ENCODE data around the gene PARD3B. TPM values are rescaled to one million over a fixed set of nuclear protein-coding genes. Genes with fewer than 3 reads are reported as not detected.

Gene PARD3B
- total RNA-seq, 2 donors from 2014 or later, result 15.0 to 17.8 TPM

DNA sequence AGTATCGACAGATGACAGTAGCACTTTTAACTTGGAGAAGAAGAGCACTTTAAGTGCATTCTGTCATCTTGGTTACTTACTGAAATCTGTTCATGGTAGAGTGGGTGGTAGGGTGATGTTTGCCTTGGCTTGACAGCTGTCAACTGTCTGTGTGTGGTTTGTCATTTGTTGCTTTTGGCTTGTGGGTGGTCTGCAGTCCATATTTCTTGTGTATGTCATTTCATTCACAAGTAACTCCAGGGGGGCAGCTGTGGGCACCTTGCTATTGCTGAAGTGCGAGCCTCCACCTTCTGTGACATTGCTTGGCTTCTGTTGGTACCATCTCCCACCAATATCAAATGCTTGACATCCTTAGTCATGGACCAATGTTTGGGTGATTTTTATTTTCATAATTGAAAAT lies 825.5 kb downstream of the PARD3B start:
- H3K27me3 ChIP-seq, result no peaks in the 10 kb centered on the region
- intact Hi-C loops (cut with DNase I), result no loop called here
- TF ChIP-seq, protein P1, sequence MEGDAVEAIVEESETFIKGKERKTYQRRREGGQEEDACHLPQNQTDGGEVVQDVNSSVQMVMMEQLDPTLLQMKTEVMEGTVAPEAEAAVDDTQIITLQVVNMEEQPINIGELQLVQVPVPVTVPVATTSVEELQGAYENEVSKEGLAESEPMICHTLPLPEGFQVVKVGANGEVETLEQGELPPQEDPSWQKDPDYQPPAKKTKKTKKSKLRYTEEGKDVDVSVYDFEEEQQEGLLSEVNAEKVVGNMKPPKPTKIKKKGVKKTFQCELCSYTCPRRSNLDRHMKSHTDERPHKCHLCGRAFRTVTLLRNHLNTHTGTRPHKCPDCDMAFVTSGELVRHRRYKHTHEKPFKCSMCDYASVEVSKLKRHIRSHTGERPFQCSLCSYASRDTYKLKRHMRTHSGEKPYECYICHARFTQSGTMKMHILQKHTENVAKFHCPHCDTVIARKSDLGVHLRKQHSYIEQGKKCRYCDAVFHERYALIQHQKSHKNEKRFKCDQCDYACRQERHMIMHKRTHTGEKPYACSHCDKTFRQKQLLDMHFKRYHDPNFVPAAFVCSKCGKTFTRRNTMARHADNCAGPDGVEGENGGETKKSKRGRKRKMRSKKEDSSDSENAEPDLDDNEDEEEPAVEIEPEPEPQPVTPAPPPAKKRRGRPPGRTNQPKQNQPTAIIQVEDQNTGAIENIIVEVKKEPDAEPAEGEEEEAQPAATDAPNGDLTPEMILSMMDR (IDR thresholded peaks at IDR 0.05), result no peak
- no peak for TF ChIP-seq POLR2A (IDR thresholded peaks at IDR 0.05)
- ATAC-seq (no peak), DNase-seq (no peak)
- no peak overlapping the region for H3K27ac ChIP-seq
- no peak overlapping the region for H3K4me3 ChIP-seq
- WGBS, 2 donors, result 94 to 98% methylated on average over 2 of the region's 2 CpGs
- H3K4me1 ChIP-seq, result no peaks in the 10 kb centered on the region
- H3K36me3 ChIP-seq (replicated peaks in 1 of 2; ENCODE audit: insufficient read depth in 1 of 2, low read depth in 2 of 2), result no peaks in the 10 kb centered on the region
- no peaks in the 10 kb centered on the region for H3K9me3 ChIP-seq

DNA sequence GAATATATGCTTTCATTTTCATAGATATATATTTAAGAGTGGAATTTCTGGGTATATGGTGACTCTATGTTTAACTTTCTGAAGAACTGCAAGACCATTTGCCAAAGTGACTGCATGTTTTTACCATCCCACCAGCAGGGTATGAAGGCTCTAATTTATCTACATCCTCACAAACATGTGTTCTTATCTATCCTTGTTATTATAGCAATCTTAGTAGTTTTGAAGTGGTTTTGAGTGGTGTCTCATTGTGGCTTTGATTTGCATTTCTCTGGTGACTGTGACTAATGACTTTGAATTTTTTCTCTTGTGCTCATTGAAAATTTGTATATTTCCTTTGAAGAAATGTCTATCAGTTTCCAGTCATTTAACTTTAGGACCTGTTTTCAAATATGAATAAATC lies 826.9 kb downstream of the PARD3B start:
- H3K27ac ChIP-seq, result no peak overlapping the region
- DNase-seq, result no peak
- H3K9me3 ChIP-seq, result no peaks in the 10 kb centered on the region
- no peak for ATAC-seq
- intact Hi-C loops (cut with DNase I), result no loop called here
- no peaks in the 10 kb centered on the region for H3K27me3 ChIP-seq
- no peaks in the 10 kb centered on the region for H3K36me3 ChIP-seq (replicated peaks in 1 of 2; ENCODE audit: insufficient read depth in 1 of 2, low read depth in 2 of 2)
- H3K4me1 ChIP-seq, result no peaks in the 10 kb centered on the region
- no peak overlapping the region for H3K4me3 ChIP-seq
- TF ChIP-seq, protein P1 (IDR thresholded peaks at IDR 0.05), result no peak
- TF ChIP-seq POLR2A (IDR thresholded peaks at IDR 0.05), result no peak

DNA sequence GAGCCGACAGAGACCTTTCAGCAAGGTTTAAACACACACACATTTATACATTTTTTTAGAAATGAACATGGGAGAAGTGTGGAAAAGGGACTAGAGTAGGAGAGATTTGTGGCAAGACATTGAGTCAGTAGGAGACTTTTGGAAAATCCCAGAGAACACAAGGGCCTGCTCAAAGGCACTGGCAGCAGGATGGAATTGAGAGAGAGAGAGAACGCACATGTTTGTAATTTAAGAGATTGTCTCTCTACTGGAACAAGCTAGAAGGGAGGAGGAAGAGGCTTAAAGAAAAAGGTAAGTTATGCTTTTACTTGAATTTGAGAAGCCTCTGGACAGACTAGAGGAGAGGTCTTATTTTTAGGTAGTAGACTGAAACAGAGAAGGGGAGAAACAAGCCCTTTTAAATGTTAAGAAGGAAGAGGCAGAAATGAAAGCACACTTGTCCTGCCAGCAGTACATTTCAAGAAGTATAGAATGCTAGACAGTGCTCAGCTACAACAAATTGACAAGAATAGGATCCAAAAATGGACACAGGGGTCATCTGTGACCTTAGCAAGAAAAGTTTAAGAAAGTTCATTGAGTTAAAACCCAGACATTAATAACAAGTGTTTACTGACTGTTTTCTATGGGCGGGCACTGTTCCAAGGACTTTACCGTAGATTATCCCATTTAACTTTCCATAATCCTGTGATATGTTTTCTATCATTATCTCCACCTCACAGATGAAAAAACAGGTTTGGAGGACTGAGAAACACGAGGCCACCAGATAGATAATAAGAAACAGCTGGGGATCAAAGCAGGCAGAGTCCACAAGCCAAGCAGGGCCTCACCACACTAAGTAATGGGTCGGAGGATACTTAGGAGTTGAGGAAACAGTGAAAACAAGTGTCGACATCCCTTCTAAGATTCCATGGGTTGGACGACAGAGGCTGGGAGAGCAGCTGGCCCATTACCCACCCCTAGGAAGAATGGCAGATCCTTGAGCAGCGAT lies 830.5 kb downstream of the PARD3B start:
- H3K9me3 ChIP-seq, result no peaks in the 10 kb centered on the region
- no peak overlapping the region for H3K27ac ChIP-seq
- no peaks in the 10 kb centered on the region for H3K4me1 ChIP-seq
- no peak for TF ChIP-seq POLR2A (IDR thresholded peaks at IDR 0.05)
- TF ChIP-seq, protein P1 (IDR thresholded peaks at IDR 0.05), result no peak
- intact Hi-C loops (cut with DNase I), result no loop called here
- DNase-seq (no peak), ATAC-seq (no peak)
- H3K36me3 ChIP-seq (replicated peaks in 1 of 2; ENCODE audit: insufficient read depth in 1 of 2, low read depth in 2 of 2), result no peaks in the 10 kb centered on the region
- H3K4me3 ChIP-seq, result no peak overlapping the region
- H3K27me3 ChIP-seq, result no peaks in the 10 kb centered on the region
- 63 to 68% methylated on average over 9 of the region's 9 CpGs for WGBS, 2 donors

DNA sequence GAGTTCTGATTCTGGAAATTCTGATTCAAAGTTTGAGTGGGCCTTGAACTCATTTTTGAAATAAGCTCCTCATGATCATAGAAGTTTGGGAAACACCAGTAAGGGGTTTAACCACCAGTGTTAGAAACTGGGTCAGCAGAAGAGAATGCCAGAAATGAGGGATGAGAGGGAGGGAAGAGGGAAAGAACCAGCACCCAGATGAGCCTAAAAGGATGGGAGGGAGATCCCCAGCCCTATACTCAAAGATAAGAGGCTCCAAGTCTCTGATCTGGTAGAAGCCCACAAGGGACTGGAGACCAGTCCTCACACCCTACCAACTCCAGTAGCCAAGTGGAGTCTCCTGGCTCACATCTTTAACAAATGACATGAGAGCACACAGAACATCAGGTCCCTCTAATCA lies 832.0 kb downstream of the PARD3B start:
- Histone ChIP-seq H3K9me3 (no peaks in the 10 kb centered on the region), H3K4me3 (no peak overlapping the region), H3K27me3 (no peaks in the 10 kb centered on the region), H3K36me3 (replicated peaks in 1 of 2; ENCODE audit: insufficient read depth in 1 of 2, low read depth in 2 of 2) (no peaks in the 10 kb centered on the region), H3K27ac (no peak overlapping the region), H3K4me1 (no peaks in the 10 kb centered on the region)
- TF ChIP-seq, protein P1 (IDR thresholded peaks at IDR 0.05), result no peak
- intact Hi-C loops (cut with DNase I), result no loop called here
- DNase-seq (no peak), ATAC-seq (no peak)

DNA sequence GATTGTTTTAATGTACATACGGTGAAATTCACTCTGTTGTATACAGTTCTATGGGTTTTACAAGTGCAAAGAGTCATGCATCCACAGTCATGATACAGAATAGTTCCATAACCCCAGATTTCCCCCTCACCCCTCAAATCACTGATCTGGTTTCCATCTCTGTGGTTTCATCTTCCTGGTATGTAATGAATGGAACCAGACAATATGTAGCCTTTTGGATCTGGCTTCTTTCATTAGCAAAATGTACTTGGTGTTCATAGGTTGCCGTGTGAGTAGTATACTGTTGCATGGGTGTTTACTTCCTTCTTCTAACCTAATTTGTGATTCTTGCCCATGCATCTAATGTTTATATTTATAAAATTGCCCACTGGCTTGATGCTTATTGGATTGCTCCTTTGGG lies 838.3 kb downstream of the PARD3B start:
- WGBS, 2 donors, result 95 to 100% methylated on average over 2 of the region's 2 CpGs
- H3K4me1 ChIP-seq, result no peaks in the 10 kb centered on the region
- TF ChIP-seq, protein P1 (IDR thresholded peaks at IDR 0.05), result no peak
- no peaks in the 10 kb centered on the region for H3K36me3 ChIP-seq (replicated peaks in 1 of 2; ENCODE audit: insufficient read depth in 1 of 2, low read depth in 2 of 2)
- DNase-seq, result no peak
- H3K9me3 ChIP-seq, result no peaks in the 10 kb centered on the region
- ATAC-seq, result no peak
- intact Hi-C loops (cut with DNase I), result no loop called here
- H3K27ac ChIP-seq, result no peak overlapping the region
- no peak overlapping the region for H3K4me3 ChIP-seq
- no peaks in the 10 kb centered on the region for H3K27me3 ChIP-seq
